K562 (cell line): ENCODE results near the gene FOXD2. TPM values are rescaled to one million over a fixed set of nuclear protein-coding genes. Genes with fewer than 3 reads are reported as not detected.

ENCODE experiments used
- CREB3L1 ChIP-seq: fragments of 450-650 bp; IDR thresholded peaks from 2 replicates; pipeline ENCODE4 v1.6.1; 2014; ENCODE audit warnings: low read depth, mild to moderate bottlenecking, moderate library complexity, borderline replicate concordance
- GTF2A2 ChIP-seq: IDR thresholded peaks from 2 replicates; pipeline ENCODE4 v1.6.1; 2016; ENCODE audit warnings: mild to moderate bottlenecking, missing genetic modification characterization, missing compliant biosample characterization
- MEIS2 ChIP-seq: fragments of 450-650 bp; IDR thresholded peaks from 2 replicates; pipeline ENCODE4 v1.6.1; 2014; ENCODE audit warnings: mild to moderate bottlenecking; ENCODE audit not compliant: partially characterized antibody
- MYC ChIP-seq, 2 experiments: fragments of 250-450 bp in 1 of 2; sonication (Bioruptor Pico) in 1 of 2; IDR thresholded peaks; 2 replicates each; pipeline versions ENCODE4 v1.5.1 to v1.6.1; 2012 to 2021; ENCODE audit warnings: low read depth in 2 of 2, borderline replicate concordance in 1 of 2, improper control_type of control experiment in 1 of 2, low read length in 1 of 2, mild to moderate bottlenecking in 1 of 2, moderate library complexity in 1 of 2
- MYNN ChIP-seq, 2 experiments: sonication (generic); formaldehyde crosslinking in 1 of 2; IDR thresholded peaks; 2 replicates each; pipeline versions ENCODE4 v1.5.0 to v1.6.1; 2016 to 2020; ENCODE audit warnings: antibody characterized with exemption in 1 of 2, missing genetic modification reagents in 1 of 2
- POLR2H ChIP-seq: IDR thresholded peaks from 2 replicates; pipeline ENCODE4 v1.6.1; 2016; ENCODE audit warnings: missing genetic modification characterization, low read depth, mild to moderate bottlenecking, control low read depth, missing compliant biosample characterization, moderate library complexity
- RBM14 ChIP-seq: fragments of 200-400 bp; formaldehyde crosslinking; IDR thresholded peaks from 2 replicates; pipeline ENCODE4 v1.6.1; 2018; ENCODE audit warnings: low read depth, mild to moderate bottlenecking, low read length, moderate library complexity, borderline replicate concordance; ENCODE audit not compliant: insufficient read depth
- REST ChIP-seq, 2 experiments: fragments of 450-650 bp; formaldehyde crosslinking in 1 of 2; IDR thresholded peaks; 2 replicates each; pipeline versions ENCODE4 v1.4.0 to v1.6.1; 2014 to 2020; ENCODE audit warnings: mild to moderate bottlenecking in 2 of 2, borderline replicate concordance in 1 of 2, low read depth in 1 of 2
- SP1 ChIP-seq: sonication (generic); formaldehyde crosslinking; IDR thresholded peaks from 2 replicates; pipeline ENCODE4 v1.8.1; 2022; ENCODE audit warnings: mild to moderate bottlenecking, missing genetic modification reagents
- TFE3 ChIP-seq: fragments of 450-650 bp; formaldehyde crosslinking; IDR thresholded peaks from 2 replicates; pipeline ENCODE4 v1.4.0; 2020; ENCODE audit warnings: mild to moderate bottlenecking, mixed read lengths
- ZNF224 ChIP-seq: sonication (generic); formaldehyde crosslinking; IDR thresholded peaks from 2 replicates; pipeline ENCODE4 v1.8.0; 2022; ENCODE audit warnings: mild to moderate bottlenecking, missing genetic modification reagents
- ZNF668 ChIP-seq: fragments of 250-450 bp; sonication (Bioruptor Pico); IDR thresholded peaks from 2 replicates; pipeline ENCODE4 v1.8.0; 2022; ENCODE audit warnings: mild to moderate bottlenecking, inconsistent platforms
- polyA plus RNA-seq, 8 experiments: library from polyadenylated mRNA; depleted of rRNA in 4 of 8; stranded (reverse) in 5 of 8; unstranded in 3 of 8; fragments of >200 nt; fragmentation: Nextera tagmentation in 2 of 8; fragmentation: Illumina TruSeq in 1 of 8; extraction: Ambion mirVana in 2 of 8; extraction: Trizol in 1 of 8; gene quantifications; 2 replicates each; pipeline versions ENCODE4 v1.2.1 to v1.2.3, GENCODE V29; 2011 to 2014; ENCODE audit warnings: inconsistent platforms in 1 of 8, missing spikeins in 1 of 8
- total RNA-seq, 7 experiments: library from RNA; depleted of rRNA in 6 of 7; stranded (reverse); fragments of >200 nt in 6 of 7; fragmentation: Illumina TruSeq in 2 of 7; extraction: Trizol in 2 of 7; gene quantifications; 2 replicates each; pipeline versions ENCODE4 v1.2.1 to v1.2.3, GENCODE V29; 2011 to 2021; ENCODE audit warnings: low replicate concordance in 1 of 7

FOXD2 gene
- total and polyA plus RNA-seq, 9 of the 15 experiments (the other 6 are each of a cell fraction or from before 2014, with no cell fraction given), result 0.06 to 1.2 (median 0.22) TPM

GRCh38 chr1:47437447-47438164 lies at the start of gene FOXD2 (continued):
- peak; percentile 38; the same call in 1 of the 2 replicates for TF ChIP-seq REST (IDR thresholded peaks at IDR 0.05; ENCODE audit: borderline replicate concordance)
- no peak for TF ChIP-seq REST (CRISPR knock-in tag; IDR thresholded peaks at IDR 0.05; ENCODE audit: low read depth)
- no peak for TF ChIP-seq POLR2H
- no peak for TF ChIP-seq ZNF224 (CRISPR knock-in tag)
- TF ChIP-seq GTF2A2 (tag), result no peak
- no peak for TF ChIP-seq TFE3 (CRISPR knock-in tag)
- 0 out of 2 replicates have a peak, but pooled peaks have one; percentile 22 for TF ChIP-seq MYNN (IDR thresholded peaks at IDR 0.05)
- TF ChIP-seq MYNN (CRISPR knock-in tag; IDR thresholded peaks at IDR 0.05), result no peak
- TF ChIP-seq ZNF668 (CRISPR knock-in tag), result no peak
- TF ChIP-seq MYC (IDR thresholded peaks at IDR 0.05; ENCODE audit: low read depth, low read length), result no peak
- TF ChIP-seq MYC (CRISPR knock-in tag; IDR thresholded peaks at IDR 0.05; ENCODE audit: borderline replicate concordance, low read depth), result no peak
- no peak; the same call in 1 of the 2 replicates for TF ChIP-seq CREB3L1
- TF ChIP-seq MEIS2, result no peak
- peak; percentile 91 for TF ChIP-seq SP1 (CRISPR knock-in tag)
- TF ChIP-seq RBM14, result no peak
